Lower leg skin (tissue), 4 donors: ENCODE data around the gene KCTD19. TPM values are rescaled to one million over a fixed set of nuclear protein-coding genes. Genes with fewer than 3 reads are reported as not detected.

Source experiments
- DNase-seq, 2 donors: peaks; one replicate each; pipeline ENCODE4 v3.0.0-alpha.2; 2019; ENCODE audit warnings: low spot score in 2 of 2
- H3K4me3 ChIP-seq: fragments of 200-600 bp; sonication (generic); 2 replicates; pipeline ENCODE4 v1.5.1; 2017; ENCODE audit warnings: mild to moderate bottlenecking, low read depth; ENCODE audit not compliant: poor library complexity, severe bottlenecking
- POLR2A ChIP-seq, 2 donors: fragments of 450-650 bp; IDR thresholded peaks; one replicate each; pipeline ENCODE4 v1.6.1; 2016 to 2017; ENCODE audit warnings: antibody characterized with exemption in 2 of 2, mild to moderate bottlenecking in 1 of 2, moderate library complexity in 1 of 2
- WGBS, 2 donors: methylation state at CpG; one replicate each; pipeline ENCODE4 v1.1.5; 2018; 5-methylcytosine and 5-hydroxymethylcytosine counted together
- intact Hi-C: fragments of 100-400 bp; cut with DNase I; formaldehyde crosslinking; loops from one replicate; pipeline ENCODE4 v1.15.0; 2023; ENCODE audit warnings: low total_unique reads
- total RNA-seq, 4 donors: library from RNA; depleted of rRNA; stranded (reverse); fragments of >200 nt; gene quantifications; one replicate each; pipeline ENCODE4 v1.1.0, GENCODE V29; 2016
- TF ChIP-seq, protein P1 (sequence below), 3 donors: fragments of 450-650 bp; IDR thresholded peaks; one replicate each; pipeline ENCODE4 v1.5.1; 2016; ENCODE audit warnings: antibody characterized with exemption in 3 of 3, mild to moderate bottlenecking in 3 of 3, moderate library complexity in 2 of 3

KCTD19 gene
- total RNA-seq, 4 donors from 2014 or later, result 0.11 to 0.32 TPM; not detected in 2

DNA sequence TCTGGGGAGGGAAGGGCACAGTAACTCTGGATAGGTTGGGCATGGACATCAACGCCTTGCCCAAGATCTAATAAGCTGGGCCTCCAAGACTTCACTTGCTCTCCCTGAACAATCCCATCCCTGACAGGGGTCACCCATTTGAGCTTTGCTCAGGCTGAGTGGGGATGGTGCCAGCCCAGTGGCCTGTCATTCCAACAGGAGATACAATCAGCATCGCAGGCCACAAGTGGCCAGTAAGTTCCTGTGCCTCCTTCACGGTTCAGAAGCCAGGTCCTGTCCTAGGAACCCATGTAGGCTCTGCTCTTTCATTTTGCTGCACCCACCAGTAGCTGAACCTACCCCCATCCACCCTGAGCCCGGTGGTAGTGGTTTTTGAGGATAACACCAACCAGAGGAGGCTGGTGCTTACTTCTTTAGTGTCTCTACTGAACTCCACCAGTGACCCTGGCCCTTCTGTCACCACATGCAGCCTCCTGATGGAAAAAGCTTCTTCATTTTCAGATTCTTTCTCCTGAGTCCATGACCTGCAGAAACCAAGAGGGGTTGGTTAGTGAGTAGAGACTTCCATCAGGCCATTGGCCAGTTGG is 32.3 kb downstream of the KCTD19 start:
- no peak for DNase-seq
- WGBS, 2 donors, result 83 to 93% methylated on average over 3 to 4 of the region's 4 CpGs

DNA sequence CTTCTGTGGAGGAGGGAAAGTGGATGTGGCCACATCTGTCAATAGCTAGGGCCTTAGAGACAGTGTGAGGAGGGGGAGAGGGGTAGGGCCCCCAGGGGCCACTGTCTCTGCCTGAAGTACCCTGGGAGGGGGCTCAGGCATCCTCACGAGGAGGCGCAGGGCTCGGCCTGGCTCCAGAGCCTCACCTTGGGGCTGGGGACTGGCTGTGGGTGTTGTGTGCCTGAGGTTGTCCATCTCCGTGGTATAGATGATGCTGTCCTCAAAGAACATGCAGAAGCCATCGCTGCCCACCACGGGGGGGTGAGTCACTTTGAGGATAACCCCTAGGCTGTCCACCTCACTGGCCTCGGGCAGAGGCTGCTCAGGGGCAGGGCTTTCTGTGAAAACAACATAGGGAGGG is 35.1 kb downstream of the KCTD19 start:
- no peak for TF ChIP-seq POLR2A (IDR thresholded peaks at IDR 0.05)
- TF ChIP-seq, protein P1, sequence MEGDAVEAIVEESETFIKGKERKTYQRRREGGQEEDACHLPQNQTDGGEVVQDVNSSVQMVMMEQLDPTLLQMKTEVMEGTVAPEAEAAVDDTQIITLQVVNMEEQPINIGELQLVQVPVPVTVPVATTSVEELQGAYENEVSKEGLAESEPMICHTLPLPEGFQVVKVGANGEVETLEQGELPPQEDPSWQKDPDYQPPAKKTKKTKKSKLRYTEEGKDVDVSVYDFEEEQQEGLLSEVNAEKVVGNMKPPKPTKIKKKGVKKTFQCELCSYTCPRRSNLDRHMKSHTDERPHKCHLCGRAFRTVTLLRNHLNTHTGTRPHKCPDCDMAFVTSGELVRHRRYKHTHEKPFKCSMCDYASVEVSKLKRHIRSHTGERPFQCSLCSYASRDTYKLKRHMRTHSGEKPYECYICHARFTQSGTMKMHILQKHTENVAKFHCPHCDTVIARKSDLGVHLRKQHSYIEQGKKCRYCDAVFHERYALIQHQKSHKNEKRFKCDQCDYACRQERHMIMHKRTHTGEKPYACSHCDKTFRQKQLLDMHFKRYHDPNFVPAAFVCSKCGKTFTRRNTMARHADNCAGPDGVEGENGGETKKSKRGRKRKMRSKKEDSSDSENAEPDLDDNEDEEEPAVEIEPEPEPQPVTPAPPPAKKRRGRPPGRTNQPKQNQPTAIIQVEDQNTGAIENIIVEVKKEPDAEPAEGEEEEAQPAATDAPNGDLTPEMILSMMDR (IDR thresholded peaks at IDR 0.05), result no peak
- DNase-seq, result no peak
- intact Hi-C loops, result no loop called here
- no peak overlapping the region for H3K4me3 ChIP-seq
- WGBS, 2 donors, result 86 to 89% methylated on average over 7 of the region's 7 CpGs

More for the DNA sequence above, 32.3 kb downstream of the KCTD19 start:
- intact Hi-C loops, result no loop called here
- TF ChIP-seq, protein P1 (IDR thresholded peaks at IDR 0.05), result no peak
- no peak for TF ChIP-seq POLR2A (IDR thresholded peaks at IDR 0.05)
- H3K4me3 ChIP-seq, result no peak overlapping the region

DNA sequence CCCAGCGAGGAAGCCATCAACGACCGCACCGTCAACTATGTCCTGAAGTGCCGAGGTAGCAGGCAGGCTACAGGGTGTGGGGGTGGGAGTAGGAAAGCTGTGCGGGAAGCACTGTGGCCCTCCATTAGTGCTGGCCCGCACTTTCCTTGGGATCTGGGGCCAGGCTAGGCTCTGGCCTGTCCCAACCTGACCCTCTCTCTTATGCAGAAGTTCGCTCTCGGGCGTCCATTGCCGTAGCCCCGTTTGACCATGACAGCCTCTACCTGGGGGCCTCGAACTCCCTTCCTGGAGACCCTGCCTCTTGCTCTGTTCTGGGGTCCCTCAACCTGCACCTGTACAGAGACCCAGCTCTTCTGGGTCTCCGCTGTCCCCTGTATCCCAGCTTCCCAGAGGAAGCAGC is 38.6 kb downstream of the KCTD19 start:
- no peak overlapping the region for H3K4me3 ChIP-seq
- DNase-seq, result no peak
- TF ChIP-seq POLR2A (IDR thresholded peaks at IDR 0.05), result no peak
- WGBS, 2 donors, result 94 to 96% methylated on average over 13 to 14 of the region's 14 CpGs
- intact Hi-C loops, result no loop called here

DNA sequence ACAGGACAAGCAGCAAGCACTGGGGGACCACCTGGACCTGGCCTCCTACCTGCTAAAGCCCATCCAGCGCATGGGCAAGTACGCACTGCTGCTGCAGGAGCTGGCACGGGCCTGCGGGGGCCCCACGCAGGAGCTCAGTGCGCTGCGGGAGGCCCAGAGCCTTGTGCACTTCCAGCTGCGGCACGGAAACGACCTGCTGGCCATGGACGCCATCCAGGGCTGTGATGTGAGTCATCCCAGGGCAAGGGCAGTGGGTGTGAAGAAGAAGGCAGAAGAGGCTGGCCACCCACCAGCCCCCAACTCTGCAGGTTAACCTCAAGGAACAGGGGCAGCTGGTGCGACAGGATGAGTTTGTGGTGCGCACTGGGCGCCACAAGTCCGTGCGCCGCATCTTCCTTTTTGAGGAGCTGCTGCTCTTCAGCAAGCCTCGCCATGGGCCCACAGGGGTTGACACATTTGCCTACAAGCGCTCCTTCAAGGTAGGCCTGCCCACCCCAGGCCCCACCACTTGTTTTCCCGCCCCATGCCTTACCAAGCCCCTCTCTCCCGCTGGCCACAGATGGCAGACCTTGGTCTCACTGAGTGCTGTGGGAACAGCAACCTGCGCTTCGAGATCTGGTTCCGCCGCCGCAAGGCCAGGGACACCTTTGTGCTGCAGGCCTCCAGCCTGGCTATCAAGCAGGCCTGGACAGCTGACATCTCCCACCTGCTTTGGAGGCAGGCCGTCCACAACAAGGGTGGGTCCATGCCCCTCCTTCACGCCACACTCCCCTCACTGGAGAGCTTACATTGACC is 39.9 kb downstream of the KCTD19 start:
- TF ChIP-seq POLR2A (IDR thresholded peaks at IDR 0.05), result no peak
- TF ChIP-seq, protein P1 (IDR thresholded peaks at IDR 0.05), result no peak
- no peak overlapping the region for H3K4me3 ChIP-seq
- WGBS, 2 donors, result 91 to 92% methylated on average over 28 of the region's 28 CpGs
- intact Hi-C loops, result no loop called here
- DNase-seq, result no peak

DNA sequence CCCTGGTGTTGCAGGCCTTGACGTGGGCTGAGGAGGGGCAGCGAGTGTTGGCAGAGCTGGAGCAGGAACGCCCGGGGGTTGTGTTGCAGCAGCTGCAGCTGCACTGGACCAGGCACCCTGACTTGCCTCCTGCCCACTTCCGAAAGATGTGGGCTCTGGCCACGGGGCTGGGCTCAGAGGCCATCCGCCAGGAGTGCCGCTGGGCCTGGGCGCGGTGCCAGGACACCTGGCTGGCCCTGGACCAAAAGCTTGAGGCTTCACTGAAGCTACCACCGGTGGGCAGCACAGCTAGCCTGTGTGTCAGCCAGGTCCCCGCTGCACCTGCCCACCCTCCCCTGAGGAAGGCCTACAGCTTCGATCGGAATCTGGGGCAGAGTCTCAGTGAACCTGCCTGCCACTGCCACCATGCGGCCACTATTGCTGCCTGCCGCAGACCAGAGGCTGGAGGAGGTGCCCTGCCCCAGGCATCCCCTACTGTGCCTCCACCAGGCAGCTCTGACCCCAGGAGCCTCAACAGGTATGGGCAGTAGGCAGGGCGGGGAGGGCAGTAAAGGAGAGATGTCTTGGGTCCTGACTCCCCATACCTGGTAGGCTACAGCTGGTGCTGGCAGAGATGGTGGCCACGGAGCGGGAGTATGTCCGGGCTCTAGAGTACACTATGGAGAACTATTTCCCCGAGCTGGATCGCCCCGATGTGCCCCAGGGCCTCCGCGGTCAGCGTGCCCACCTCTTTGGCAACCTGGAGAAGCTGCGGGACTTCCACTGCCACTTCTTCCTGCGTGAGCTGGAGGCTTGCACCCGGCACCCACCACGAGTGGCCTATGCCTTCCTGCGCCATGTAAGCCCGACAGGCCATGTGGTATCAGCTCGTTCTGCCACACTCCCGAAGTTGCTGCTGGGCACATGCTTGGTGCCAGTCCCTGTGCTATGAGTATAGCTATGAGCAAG is 41.6 kb downstream of the KCTD19 start:
- H3K4me3 ChIP-seq, result no peak overlapping the region
- TF ChIP-seq POLR2A (IDR thresholded peaks at IDR 0.05), result no peak
- TF ChIP-seq, protein P1 (IDR thresholded peaks at IDR 0.05), result no peak
- no peak for DNase-seq
- WGBS, 2 donors, result 75 to 88% methylated on average over 20 to 24 of the region's 34 CpGs
- intact Hi-C loops, result no loop called here
